ENCODE data around the gene KRT15.

KRT15 gene

GRCh38 chr17:41504246-41504977, 14.3 kb downstream of the KRT15 start:
- DNase-seq (ENCODE audit: low read depth in 2 of 2) = no peak

- no peak for DNase-seq (ENCODE audit: low read depth in 2 of 2)
Observed at GRCh38 chr17:41503202-41503601, 15.5 kb downstream of the KRT15 start.

- DNase-seq (ENCODE audit: low read depth in 2 of 2) = no peak
Observed at GRCh38 chr17:41500131-41500911, 18.4 kb downstream of the KRT15 start.

- no peak for DNase-seq (ENCODE audit: low read depth in 2 of 2)
Observed at GRCh38 chr17:41499714-41500113, 19.0 kb downstream of the KRT15 start.

GRCh38 chr17:41498276-41498675, 20.4 kb downstream of the KRT15 start:
- no peak for DNase-seq (ENCODE audit: low read depth in 2 of 2)

GRCh38 chr17:41496803-41497484, 21.7 kb downstream of the KRT15 start:
- peak; percentile 64 to 73 for DNase-seq (ENCODE audit: low read depth in 2 of 2)

- no peak for DNase-seq (ENCODE audit: low read depth in 2 of 2)
Observed at GRCh38 chr17:41494524-41494923, 24.2 kb downstream of the KRT15 start.

GRCh38 chr17:41492771-41493170, 25.9 kb downstream of the KRT15 start:
- DNase-seq (ENCODE audit: low read depth in 2 of 2) = no peak

GRCh38 chr17:41492351-41492750, 26.3 kb downstream of the KRT15 start:
- no peak for DNase-seq (ENCODE audit: low read depth in 2 of 2)

GRCh38 chr17:41491476-41491875, 27.2 kb downstream of the KRT15 start:
- DNase-seq (ENCODE audit: low read depth in 2 of 2) = no peak

GRCh38 chr17:41490000-41490990, 28.4 kb downstream of the KRT15 start:
- no peak for DNase-seq (ENCODE audit: low read depth in 2 of 2)

- DNase-seq (ENCODE audit: low read depth in 2 of 2) = no peak
Observed at GRCh38 chr17:41489531-41489930, 29.2 kb downstream of the KRT15 start, which contains the start of gene KRT36. KRT36 (minus strand) TSS chr17:41489910; CDS start chr17:41489864, 46 bp downstream.

- peak; percentile 12 to 21 for DNase-seq (ENCODE audit: low read depth in 2 of 2)
Observed at GRCh38 chr17:41486809-41487530, 31.7 kb downstream of the KRT15 start.

- DNase-seq (ENCODE audit: low read depth in 2 of 2) = no peak
Observed at GRCh38 chr17:41486316-41486715, 32.4 kb downstream of the KRT15 start.

GRCh38 chr17:41484920-41485904, 33.5 kb downstream of the KRT15 start:
- no peak for DNase-seq (ENCODE audit: low read depth in 2 of 2)

- no peak for DNase-seq (ENCODE audit: low read depth in 2 of 2)
Observed at GRCh38 chr17:41483991-41484826, 34.5 kb downstream of the KRT15 start.

GRCh38 chr17:41483531-41483930, 35.2 kb downstream of the KRT15 start:
- DNase-seq (ENCODE audit: low read depth in 2 of 2) = no peak

- DNase-seq (ENCODE audit: low read depth in 2 of 2) = no peak
Observed at GRCh38 chr17:41481036-41481435, 37.7 kb downstream of the KRT15 start, which contains the start of gene KRT35. KRT35 (minus strand) TSS chr17:41481151; CDS start chr17:41481097, 54 bp downstream.

All from stimulated activated CD8-positive, alpha-beta memory T cell treated with anti-CD3 and anti-CD28 coated beads, Interleukin-15, amount 100 ng/mL, for 48 hours (primary cell).